Measurements from ENCODE around the gene CMTR1.
"Not testable (repeated sequence)": the region's sequence is repeated elsewhere in the genome, so short reads cannot be mapped to it uniquely, and the experiment has no call there.

CMTR1 gene

GRCh38 chr6:37492991-37493660, 60.1 kb downstream of the CMTR1 start:
- DNase-seq: peak; percentile 39

DNA sequence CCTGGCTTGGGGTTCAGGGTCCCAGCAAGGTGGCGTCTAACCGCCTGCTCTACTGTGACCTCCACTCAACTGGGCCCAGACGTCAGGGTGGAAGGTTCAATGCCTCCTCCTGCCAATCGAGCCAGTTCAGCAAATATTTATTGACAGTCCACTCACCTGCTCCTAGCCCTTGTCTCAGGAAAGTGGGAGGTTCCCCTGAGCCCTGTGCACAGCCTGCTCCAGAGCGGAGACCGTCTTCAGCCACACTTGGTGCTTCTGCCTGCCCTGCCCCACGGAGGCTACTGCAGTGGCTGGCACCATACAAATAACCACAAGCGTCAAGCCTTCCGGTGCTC, 60.6 kb downstream of the CMTR1 start:
- no peak for DNase-seq

DNA sequence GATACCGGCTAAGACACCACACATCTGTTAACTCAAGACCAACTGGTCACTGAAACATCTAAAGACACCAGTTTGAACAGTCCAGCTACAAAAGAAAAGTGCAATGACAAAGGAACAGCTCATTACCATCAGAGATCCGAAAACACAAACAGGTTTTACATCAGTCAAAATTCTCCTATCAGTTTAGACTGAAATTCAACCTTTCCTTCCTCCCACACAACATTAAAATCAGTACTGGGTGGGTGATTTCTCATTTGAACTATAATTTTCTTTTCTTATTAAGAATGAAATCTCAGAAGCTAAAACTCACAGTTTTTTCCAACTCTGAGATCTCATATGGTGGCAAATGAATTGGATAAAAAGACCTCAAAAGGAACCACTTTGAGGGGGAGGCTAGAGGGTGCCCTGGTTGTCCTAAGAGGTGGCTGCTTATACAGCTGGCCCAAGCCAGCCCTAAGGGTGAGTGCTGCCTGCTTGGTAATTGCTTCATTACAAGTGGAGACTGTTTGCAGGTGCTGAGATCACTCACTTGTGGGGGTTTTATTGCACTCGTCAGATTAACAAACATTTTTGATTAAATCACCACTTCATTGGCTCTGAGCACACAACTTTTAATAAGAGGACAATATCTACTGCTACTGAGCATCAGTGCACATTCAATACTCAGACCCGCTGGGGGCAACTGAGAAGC, 62.4 kb downstream of the CMTR1 start:
- DNase-seq: no peak

- no peak for DNase-seq
Observed at GRCh38 chr6:37496951-37497885, 64.2 kb downstream of the CMTR1 start.

DNA sequence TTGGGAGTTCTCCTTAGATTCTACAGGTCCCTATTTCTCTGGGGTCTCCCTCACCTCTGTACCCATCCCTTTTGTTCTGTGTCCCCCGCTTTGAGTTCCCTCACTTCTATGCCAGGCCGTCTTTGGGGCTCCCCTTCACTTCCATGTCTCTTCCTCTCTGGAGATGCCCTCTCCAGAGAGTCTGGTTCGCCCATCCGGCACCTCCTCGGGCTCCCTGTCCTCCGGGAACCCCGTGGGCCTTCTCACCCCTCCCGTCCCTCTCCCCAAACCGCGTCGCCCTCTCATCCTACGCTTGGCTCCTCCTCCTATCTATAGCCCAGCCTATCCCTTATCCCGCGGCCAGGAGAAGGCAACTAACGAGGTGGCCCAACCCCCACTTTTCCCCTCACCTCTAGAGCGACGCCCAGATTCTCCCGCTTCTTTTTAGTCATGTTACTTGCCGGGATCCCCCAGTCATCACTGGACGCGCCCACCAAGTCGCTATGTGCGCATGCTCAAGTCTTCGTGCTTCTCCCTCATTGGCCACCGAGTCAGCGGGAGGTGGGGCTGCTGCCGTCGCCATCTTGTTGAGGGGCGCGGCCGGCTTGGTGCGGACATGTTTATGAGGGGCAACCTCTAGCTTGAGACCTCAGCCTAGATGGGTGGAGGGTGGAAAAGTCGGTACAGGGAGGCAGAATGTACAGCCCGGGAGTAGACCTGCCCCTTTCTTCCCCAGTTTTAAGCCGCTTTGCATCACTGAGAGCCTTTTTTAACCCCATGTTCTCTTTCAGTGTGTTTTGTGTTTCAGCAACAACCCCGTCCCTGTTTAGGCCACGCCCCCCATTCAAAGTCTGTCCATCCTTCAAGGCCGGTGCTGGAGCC, 66.6 kb downstream of the CMTR1 start, which contains the start of gene CCDC167:
Gene CCDC167 (minus strand): TSS at position 461 of the 861 bp plus-strand sequence. CDS start 30 bp downstream, at position 431.
- DNase-seq: peak; percentile 96

GRCh38 chr6:37500294-37500608, 67.2 kb downstream of the CMTR1 start:
- no peak for DNase-seq

DNA sequence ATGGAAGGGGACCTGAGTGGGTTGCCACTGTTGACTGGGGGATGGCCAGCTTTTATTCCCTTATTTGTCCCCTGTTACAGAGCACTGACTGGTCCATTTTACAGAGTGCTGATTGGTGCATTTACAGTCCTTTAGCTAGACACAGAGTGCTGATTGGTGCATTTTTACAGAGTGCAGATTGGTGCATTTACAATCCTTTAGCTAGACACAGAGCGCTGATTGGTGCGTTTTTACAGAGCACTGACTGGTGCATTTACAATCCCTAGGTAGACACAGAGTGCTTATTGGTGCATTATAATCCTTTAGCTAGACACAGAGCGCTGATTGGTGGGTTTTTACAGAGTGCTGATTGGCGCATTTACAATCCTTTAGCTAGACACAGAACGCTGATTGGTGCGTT, 67.9 kb downstream of the CMTR1 start:
- DNase-seq: not testable (repeated sequence)

DNA sequence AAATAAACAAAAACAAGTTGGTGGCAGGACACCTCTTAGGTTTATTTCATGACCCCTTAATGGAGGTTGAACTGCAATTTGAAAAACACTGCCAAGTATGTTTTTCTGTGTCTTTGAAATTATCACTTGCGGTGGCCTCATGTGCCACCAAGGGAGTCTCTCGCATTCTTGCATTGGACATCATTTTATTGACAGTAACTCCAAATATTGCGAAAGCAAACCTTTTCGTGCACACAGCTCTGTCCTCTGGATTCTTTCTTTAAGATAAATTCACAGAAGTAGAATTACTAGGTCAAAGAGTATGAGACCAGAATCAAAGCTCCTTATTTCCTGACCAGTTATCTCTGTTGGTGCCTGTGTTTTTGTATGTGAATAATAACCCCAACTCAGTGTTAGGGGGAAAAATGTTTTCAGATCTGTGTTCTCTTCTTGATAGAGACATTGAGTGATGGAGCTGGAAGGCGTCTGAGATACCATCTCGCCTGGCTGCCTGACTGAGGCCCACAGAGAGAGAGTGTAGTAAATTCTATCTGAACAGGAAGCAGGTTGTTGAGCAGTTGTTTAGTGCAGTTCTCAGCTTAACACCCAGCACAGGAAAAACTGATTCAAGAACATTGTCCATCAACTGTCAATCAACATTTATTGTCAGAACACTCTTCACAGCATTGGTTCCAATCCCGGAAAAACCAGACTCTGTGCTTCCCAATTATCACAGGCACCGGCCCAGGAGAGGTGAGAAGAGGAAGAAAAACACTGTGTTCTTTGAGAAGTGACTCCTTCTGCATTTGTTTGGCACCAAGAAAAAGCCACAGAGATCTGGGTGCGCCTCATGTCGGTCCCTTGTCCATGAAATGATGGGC, 68.8 kb downstream of the CMTR1 start:
- DNase-seq: no peak

- no peak for DNase-seq
Observed at GRCh38 chr6:37502703-37503291, 69.8 kb downstream of the CMTR1 start.

DNA sequence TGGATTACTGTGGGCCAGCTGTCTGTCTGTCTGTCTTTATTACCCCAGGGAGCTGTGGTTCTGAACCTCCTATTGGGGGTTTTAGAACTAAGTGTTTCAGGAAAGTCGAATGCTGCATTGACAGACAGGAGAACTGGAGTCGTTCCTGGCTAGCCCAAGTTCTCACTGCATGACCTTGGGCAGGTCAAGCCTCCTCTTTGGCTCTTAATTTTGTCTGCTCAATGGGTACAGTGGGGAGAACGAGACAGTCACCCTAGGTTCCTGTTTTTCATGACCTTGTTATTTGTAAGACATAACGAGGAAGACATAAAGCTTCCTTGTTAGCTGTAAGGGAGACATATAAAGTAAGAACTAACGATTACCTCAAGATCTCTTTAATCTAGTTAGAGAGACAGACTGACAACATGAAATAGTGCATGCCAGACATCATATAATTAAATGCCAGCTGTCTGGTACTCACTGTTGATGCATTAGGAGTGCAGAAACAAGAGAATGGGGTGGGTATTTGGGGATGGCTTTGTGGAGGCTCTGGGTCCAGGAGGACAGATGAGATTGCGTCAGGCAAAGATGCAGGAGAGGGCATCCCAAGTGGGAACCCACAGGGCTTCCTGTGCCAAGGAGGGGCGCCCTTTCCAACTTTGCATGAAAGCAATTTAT, 70.4 kb downstream of the CMTR1 start:
- peak; percentile 62 for DNase-seq

DNA sequence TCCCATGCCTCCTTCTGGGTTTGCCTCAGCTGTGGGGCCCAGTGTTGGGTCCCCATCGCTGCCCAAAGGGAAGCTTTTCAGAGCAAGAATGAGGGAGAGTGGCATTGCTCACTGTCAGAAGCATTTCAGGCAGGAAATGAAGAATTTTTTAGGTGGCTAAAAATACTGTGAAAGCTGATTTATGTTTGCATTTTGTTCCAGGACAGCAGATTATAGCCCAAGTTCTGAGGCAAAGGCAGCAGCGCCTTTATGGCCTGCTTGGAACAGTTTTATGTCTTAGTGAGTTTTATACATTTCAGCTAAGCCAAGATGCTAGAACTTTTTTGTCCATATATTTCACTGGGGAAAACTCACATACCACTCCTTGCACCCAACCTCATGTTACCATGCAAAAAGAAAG, 71.0 kb downstream of the CMTR1 start:
- DNase-seq: no peak

- no peak for DNase-seq
Observed at GRCh38 chr6:37506479-37506878, 73.5 kb downstream of the CMTR1 start.

- DNase-seq: no peak
Observed at GRCh38 chr6:37507077-37507476, 74.1 kb downstream of the CMTR1 start.

- no peak for DNase-seq
Observed at GRCh38 chr6:37507690-37508421, 74.8 kb downstream of the CMTR1 start.

DNA sequence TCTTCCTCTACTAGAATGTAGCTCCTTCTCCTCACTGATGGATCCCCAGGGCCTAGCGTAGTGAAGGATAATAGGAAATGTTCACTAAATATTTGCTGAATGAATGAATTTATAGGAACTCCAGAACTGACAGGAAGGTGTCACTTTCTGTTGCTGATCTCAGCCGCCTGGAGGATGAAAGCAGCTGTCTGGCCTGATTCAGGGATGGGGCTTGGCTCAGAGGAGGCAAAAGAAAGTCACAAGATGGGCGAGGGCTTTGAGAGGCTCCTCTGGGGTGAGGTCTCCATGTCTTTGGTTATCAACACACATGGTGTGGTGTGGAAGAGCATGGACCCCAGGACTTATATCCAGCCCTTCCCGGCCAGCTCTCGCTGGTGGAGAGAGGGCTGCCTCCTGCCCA, 78.2 kb downstream of the CMTR1 start:
- no peak for DNase-seq

GRCh38 chr6:37511910-37512399, 78.9 kb downstream of the CMTR1 start:
- no peak for DNase-seq

- DNase-seq: no peak
Observed at GRCh38 chr6:37512400-37513011, 79.5 kb downstream of the CMTR1 start.

- DNase-seq: no peak
Observed at GRCh38 chr6:37513155-37513554, 80.1 kb downstream of the CMTR1 start.

DNA sequence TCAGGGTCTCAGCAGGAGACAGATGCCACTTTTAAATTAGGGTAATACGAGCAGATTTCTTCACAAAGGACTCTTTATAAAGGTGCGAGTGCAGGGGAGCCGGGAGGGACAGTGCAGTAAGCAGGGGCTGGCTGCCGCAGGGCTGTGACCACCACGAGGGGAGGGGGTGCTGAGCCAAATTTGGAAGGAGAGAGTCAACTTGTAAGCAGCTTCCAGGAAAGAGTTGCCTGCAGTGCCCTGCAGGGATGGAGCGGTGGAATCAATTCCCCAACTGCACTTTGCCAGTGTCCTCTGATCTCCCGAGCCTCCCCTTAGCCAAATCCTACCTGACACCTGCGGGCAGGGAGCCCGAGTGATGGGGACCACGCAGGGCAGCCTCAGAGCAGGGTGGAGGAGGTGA, 80.6 kb downstream of the CMTR1 start:
- no peak for DNase-seq

All from NCI-H524 treated with DMSO at 0.1 percent for 48 hours (cell line).